Measurements from ENCODE around the gene FAT1.

The FAT1 gene

GRCh38 chr4:186700746-186701145 is 22.9 kb downstream of the FAT1 start:
- TF ChIP-seq EGR1 (IDR thresholded peaks at IDR 0.05) (no peak), TAF1 (IDR thresholded peaks at IDR 0.05; ENCODE audit: low read depth) (no peak), NFIC (IDR thresholded peaks at IDR 0.05) (no peak), TEAD4 (IDR thresholded peaks at IDR 0.05) (no peak), RAD21 (IDR thresholded peaks at IDR 0.05; ENCODE audit: low read depth) (no peak), YY1 (IDR thresholded peaks at IDR 0.05; ENCODE audit: low read depth) (no peak), ZBTB7A (IDR thresholded peaks at IDR 0.05; ENCODE audit: low read depth) (no peak), TCF12 (IDR thresholded peaks at IDR 0.05; ENCODE audit: low read depth) (no peak), EP300 (IDR thresholded peaks at IDR 0.05; ENCODE audit: borderline replicate concordance) (no peak), FOXM1 (IDR thresholded peaks at IDR 0.05; ENCODE audit: borderline replicate concordance, low read depth) (no peak), CEBPB (IDR thresholded peaks at IDR 0.05) (no peak), CREB1 (IDR thresholded peaks at IDR 0.05; ENCODE audit: low read depth) (no peak), USF1 (IDR thresholded peaks at IDR 0.05) (no peak)
- TF ChIP-seq, protein P1, sequence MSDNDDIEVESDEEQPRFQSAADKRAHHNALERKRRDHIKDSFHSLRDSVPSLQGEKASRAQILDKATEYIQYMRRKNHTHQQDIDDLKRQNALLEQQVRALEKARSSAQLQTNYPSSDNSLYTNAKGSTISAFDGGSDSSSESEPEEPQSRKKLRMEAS (IDR thresholded peaks at IDR 0.05), result no peak
- TF ChIP-seq, protein P2, sequence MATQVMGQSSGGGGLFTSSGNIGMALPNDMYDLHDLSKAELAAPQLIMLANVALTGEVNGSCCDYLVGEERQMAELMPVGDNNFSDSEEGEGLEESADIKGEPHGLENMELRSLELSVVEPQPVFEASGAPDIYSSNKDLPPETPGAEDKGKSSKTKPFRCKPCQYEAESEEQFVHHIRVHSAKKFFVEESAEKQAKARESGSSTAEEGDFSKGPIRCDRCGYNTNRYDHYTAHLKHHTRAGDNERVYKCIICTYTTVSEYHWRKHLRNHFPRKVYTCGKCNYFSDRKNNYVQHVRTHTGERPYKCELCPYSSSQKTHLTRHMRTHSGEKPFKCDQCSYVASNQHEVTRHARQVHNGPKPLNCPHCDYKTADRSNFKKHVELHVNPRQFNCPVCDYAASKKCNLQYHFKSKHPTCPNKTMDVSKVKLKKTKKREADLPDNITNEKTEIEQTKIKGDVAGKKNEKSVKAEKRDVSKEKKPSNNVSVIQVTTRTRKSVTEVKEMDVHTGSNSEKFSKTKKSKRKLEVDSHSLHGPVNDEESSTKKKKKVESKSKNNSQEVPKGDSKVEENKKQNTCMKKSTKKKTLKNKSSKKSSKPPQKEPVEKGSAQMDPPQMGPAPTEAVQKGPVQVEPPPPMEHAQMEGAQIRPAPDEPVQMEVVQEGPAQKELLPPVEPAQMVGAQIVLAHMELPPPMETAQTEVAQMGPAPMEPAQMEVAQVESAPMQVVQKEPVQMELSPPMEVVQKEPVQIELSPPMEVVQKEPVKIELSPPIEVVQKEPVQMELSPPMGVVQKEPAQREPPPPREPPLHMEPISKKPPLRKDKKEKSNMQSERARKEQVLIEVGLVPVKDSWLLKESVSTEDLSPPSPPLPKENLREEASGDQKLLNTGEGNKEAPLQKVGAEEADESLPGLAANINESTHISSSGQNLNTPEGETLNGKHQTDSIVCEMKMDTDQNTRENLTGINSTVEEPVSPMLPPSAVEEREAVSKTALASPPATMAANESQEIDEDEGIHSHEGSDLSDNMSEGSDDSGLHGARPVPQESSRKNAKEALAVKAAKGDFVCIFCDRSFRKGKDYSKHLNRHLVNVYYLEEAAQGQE (IDR thresholded peaks at IDR 0.05; ENCODE audit: low read depth), result no peak

DNA sequence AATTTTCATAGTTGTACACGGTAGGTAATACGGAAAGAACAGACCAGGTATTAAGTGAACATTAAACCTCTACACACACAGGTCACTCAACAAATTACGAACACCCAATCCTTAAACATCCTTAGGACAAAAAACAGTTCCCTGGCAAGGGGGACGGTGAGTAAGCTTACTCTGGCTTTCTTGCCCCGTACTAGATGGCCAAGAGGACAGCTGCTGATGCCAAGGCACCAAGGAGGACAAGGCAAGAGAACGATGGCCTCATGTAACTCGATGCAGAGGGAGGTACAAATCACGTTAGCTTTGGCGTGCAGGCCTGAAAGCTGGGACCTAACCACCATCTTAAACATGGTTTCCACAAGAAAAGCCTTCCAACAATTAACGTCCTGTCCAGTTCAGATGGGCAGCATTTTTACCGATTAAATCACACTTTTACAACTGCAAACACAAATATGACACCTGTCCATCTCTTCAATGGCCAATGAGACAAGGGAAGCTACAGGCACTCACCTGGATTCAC is 23.7 kb downstream of the FAT1 start:
- TF ChIP-seq USF1 (IDR thresholded peaks at IDR 0.05) (no peak), FOXM1 (IDR thresholded peaks at IDR 0.05; ENCODE audit: borderline replicate concordance, low read depth) (no peak), TCF12 (IDR thresholded peaks at IDR 0.05; ENCODE audit: low read depth) (no peak), CEBPB (IDR thresholded peaks at IDR 0.05) (no peak), TEAD4 (IDR thresholded peaks at IDR 0.05) (no peak), EGR1 (IDR thresholded peaks at IDR 0.05) (no peak)
- TF ChIP-seq, protein P1 (IDR thresholded peaks at IDR 0.05), result no peak
- TF ChIP-seq, protein P2 (IDR thresholded peaks at IDR 0.05; ENCODE audit: low read depth), result no peak

GRCh38 chr4:186699298-186699697 is 24.4 kb downstream of the FAT1 start:
- TF ChIP-seq TAF1 (IDR thresholded peaks at IDR 0.05; ENCODE audit: low read depth) (no peak), RAD21 (IDR thresholded peaks at IDR 0.05; ENCODE audit: low read depth) (no peak), FOXM1 (IDR thresholded peaks at IDR 0.05; ENCODE audit: borderline replicate concordance, low read depth) (no peak), CREB1 (IDR thresholded peaks at IDR 0.05; ENCODE audit: low read depth) (no peak), EGR1 (IDR thresholded peaks at IDR 0.05) (no peak), YY1 (IDR thresholded peaks at IDR 0.05; ENCODE audit: low read depth) (no peak), ZBTB7A (IDR thresholded peaks at IDR 0.05; ENCODE audit: low read depth) (no peak), EP300 (IDR thresholded peaks at IDR 0.05; ENCODE audit: borderline replicate concordance) (no peak), NFIC (IDR thresholded peaks at IDR 0.05) (no peak), USF1 (IDR thresholded peaks at IDR 0.05) (no peak), CEBPB (IDR thresholded peaks at IDR 0.05) (no peak), TEAD4 (IDR thresholded peaks at IDR 0.05) (no peak), TCF12 (IDR thresholded peaks at IDR 0.05; ENCODE audit: low read depth) (no peak)
- TF ChIP-seq, protein P1 (IDR thresholded peaks at IDR 0.05), result no peak
- TF ChIP-seq, protein P2 (IDR thresholded peaks at IDR 0.05; ENCODE audit: low read depth), result no peak

GRCh38 chr4:186698525-186698924 is 25.1 kb downstream of the FAT1 start:
- TF ChIP-seq, protein P2 (IDR thresholded peaks at IDR 0.05; ENCODE audit: low read depth), result no peak
- TF ChIP-seq CREB1 (IDR thresholded peaks at IDR 0.05; ENCODE audit: low read depth) (no peak), NFIC (IDR thresholded peaks at IDR 0.05) (no peak), EGR1 (IDR thresholded peaks at IDR 0.05) (no peak), USF1 (IDR thresholded peaks at IDR 0.05) (no peak), ZBTB7A (IDR thresholded peaks at IDR 0.05; ENCODE audit: low read depth) (no peak), TAF1 (IDR thresholded peaks at IDR 0.05; ENCODE audit: low read depth) (no peak), YY1 (IDR thresholded peaks at IDR 0.05; ENCODE audit: low read depth) (no peak)
- TF ChIP-seq, protein P1 (IDR thresholded peaks at IDR 0.05), result no peak
